Uterus (tissue), 4 donors: ENCODE measurements around the gene PLEKHA7. TPM values are rescaled to one million over a fixed set of nuclear protein-coding genes. Genes with fewer than 3 reads are reported as not detected.

Experiments
- DNase-seq, 2 donors: peaks; one replicate each; pipeline ENCODE4 v3.0.0-alpha.2; 2019 to 2020
- H3K27ac ChIP-seq, 2 donors: fragments of 200-600 bp; sonication (generic); 1 replicate in 1 of 2; 2 replicates in 1 of 2; pipeline ENCODE4 v1.5.1; 2016 to 2018
- H3K27me3 ChIP-seq, 2 donors: fragments of 200-600 bp; sonication (generic); one replicate each; pipeline ENCODE4 v1.5.1; 2018 to 2019; ENCODE audit warnings: control low read depth in 1 of 2
- H3K36me3 ChIP-seq, 2 donors: fragments of 200-600 bp; sonication (generic); one replicate each; pipeline ENCODE4 v1.5.1; 2019; ENCODE audit warnings: control low read depth in 1 of 2
- H3K4me1 ChIP-seq, 2 donors: fragments of 200-600 bp; sonication (generic); one replicate each; pipeline ENCODE4 v1.5.1; 2018 to 2019; ENCODE audit warnings: control low read depth in 1 of 2
- H3K4me3 ChIP-seq, 2 donors: fragments of 200-600 bp; sonication (generic); 1 replicate in 1 of 2; 2 replicates in 1 of 2; pipeline ENCODE4 v1.5.1; 2018 to 2019; ENCODE audit warnings: mild to moderate bottlenecking in 1 of 2
- H3K9me3 ChIP-seq, 2 donors: fragments of 200-600 bp; sonication (generic); one replicate each; pipeline ENCODE4 v1.5.1; 2019; ENCODE audit warnings: control low read depth in 1 of 2
- CTCF ChIP-seq, 4 experiments: fragments of 200-600 bp in 2 of 4; fragments of 450-650 bp in 2 of 4; sonication (generic) in 2 of 4; IDR thresholded peaks; one replicate each; pipeline ENCODE4 v1.5.1; 2016 to 2019; ENCODE audit warnings: antibody characterized with exemption in 4 of 4, mild to moderate bottlenecking in 2 of 4, moderate library complexity in 1 of 4
- POLR2A ChIP-seq, 2 donors: fragments of 450-650 bp; IDR thresholded peaks; one replicate each; pipeline ENCODE4 v1.6.1; 2016; ENCODE audit warnings: antibody characterized with exemption in 2 of 2, mild to moderate bottlenecking in 1 of 2, moderate library complexity in 1 of 2
- intact Hi-C: fragments of 100-400 bp; cut with DNase I; formaldehyde crosslinking; loops from one replicate; pipeline ENCODE4 v1.15.1; 2023; ENCODE audit warnings: low total_unique reads
- total RNA-seq, 4 donors: library from RNA; depleted of rRNA in 3 of 4; stranded (reverse); fragments of >200 nt in 3 of 4; gene quantifications; one replicate each; pipeline versions ENCODE4 v1.1.0 to v1.2.4, GENCODE V29; 2014 to 2023
- donor health status: DM: yes; HTN: yes; CAD: no.

The PLEKHA7 gene
- total RNA-seq, 4 donors from 2014 or later = 13.3 to 38.2 (median 26.7) TPM

GRCh38 chr11:16817351-16817750 lies 196.9 kb downstream of the PLEKHA7 start:
- H3K27ac ChIP-seq = no peak overlapping the region
- intact Hi-C loops = no loop called here

GRCh38 chr11:16816358-16817270 lies 197.6 kb downstream of the PLEKHA7 start:
- no peak for TF ChIP-seq CTCF (IDR thresholded peaks at IDR 0.05)
- Histone ChIP-seq H3K27me3 (no peaks in the 10 kb centered on the region), H3K4me3 (no peak overlapping the region), H3K27ac (no peak overlapping the region), H3K36me3 (no peaks in the 10 kb centered on the region), H3K4me1 (no peaks in the 10 kb centered on the region), H3K9me3 (no peaks in the 10 kb centered on the region)
- intact Hi-C loops = no loop called here
- no peak for DNase-seq

More at GRCh38 chr11:16817351-16817750, 196.9 kb downstream of the PLEKHA7 start:
- DNase-seq = no peak
- H3K36me3 ChIP-seq = no peaks in the 10 kb centered on the region
- no peaks in the 10 kb centered on the region for H3K9me3 ChIP-seq
- no peaks in the 10 kb centered on the region for H3K4me1 ChIP-seq
- TF ChIP-seq CTCF (IDR thresholded peaks at IDR 0.05) (no peak), POLR2A (IDR thresholded peaks at IDR 0.05) (no peak)
- H3K27me3 ChIP-seq = no peaks in the 10 kb centered on the region
- no peak overlapping the region for H3K4me3 ChIP-seq

GRCh38 chr11:16815047-16815767 lies 199.0 kb downstream of the PLEKHA7 start:
- no peak overlapping the region for H3K27ac ChIP-seq
- H3K9me3 ChIP-seq = no peaks in the 10 kb centered on the region
- DNase-seq = peak in 1 of 2 donors; percentile 31

GRCh38 chr11:16814410-16815046 lies 199.7 kb downstream of the PLEKHA7 start:
- Histone ChIP-seq H3K27me3 (no peaks in the 10 kb centered on the region), H3K36me3 (no peaks in the 10 kb centered on the region), H3K9me3 (no peaks in the 10 kb centered on the region), H3K4me1 (no peaks in the 10 kb centered on the region), H3K4me3 (no peak overlapping the region), H3K27ac (no peak overlapping the region)
- intact Hi-C loops = no loop called here
- DNase-seq = no peak
- TF ChIP-seq CTCF (IDR thresholded peaks at IDR 0.05) = no peak

More at GRCh38 chr11:16815047-16815767, 199.0 kb downstream of the PLEKHA7 start:
- no peaks in the 10 kb centered on the region for H3K27me3 ChIP-seq
- H3K4me1 ChIP-seq = no peaks in the 10 kb centered on the region
- intact Hi-C loops = no loop called here
- no peak overlapping the region for H3K4me3 ChIP-seq
- no peaks in the 10 kb centered on the region for H3K36me3 ChIP-seq
- TF ChIP-seq CTCF (IDR thresholded peaks at IDR 0.05) (no peak), POLR2A (IDR thresholded peaks at IDR 0.05) (no peak)
